Sigmoid colon (tissue), 3 donors: ENCODE data around the gene CMSS1.

ENCODE experiments used
- CTCF ChIP-seq, 4 experiments: fragments of 450-650 bp in 3 of 4; fragments of 200-600 bp in 1 of 4; IDR thresholded peaks; one replicate each; pipeline ENCODE4 v1.5.1; 2016 to 2019; ENCODE audit warnings: antibody characterized with exemption in 4 of 4, mild to moderate bottlenecking in 3 of 4, moderate library complexity in 2 of 4
- POLR2A ChIP-seq, 2 donors: fragments of 450-650 bp; IDR thresholded peaks; one replicate each; pipeline ENCODE4 v1.6.1; 2016; ENCODE audit warnings: antibody characterized with exemption in 2 of 2, mild to moderate bottlenecking in 2 of 2, moderate library complexity in 2 of 2

- no peak for TF ChIP-seq POLR2A (IDR thresholded peaks at IDR 0.05)
- TF ChIP-seq CTCF (IDR thresholded peaks at IDR 0.05), result no peak
Measured at GRCh38 chr3:99965077-99965476, 147.4 kb downstream of the CMSS1 start.
